Nephron progenitor cell (in vitro differentiated cells): ENCODE measurements around the gene KLKB1.

Source experiments
- DNase-seq: peaks from one replicate; pipeline ENCODE4 v3.0.0; 2021
- H3K27ac Mint-ChIP-seq: 2 replicates; pipeline ENCODE4 v1.8.0; 2021; ENCODE audit warnings: mild to moderate bottlenecking, moderate library complexity, mixed read lengths
- H3K27me3 Mint-ChIP-seq: 2 replicates; pipeline ENCODE4 v1.8.0; 2021; ENCODE audit warnings: mild to moderate bottlenecking, low read depth, mixed read lengths; ENCODE audit not compliant: poor library complexity
- H3K36me3 Mint-ChIP-seq: 2 replicates; pipeline ENCODE4 v1.8.0; 2021; ENCODE audit warnings: low read depth, mixed read lengths
- H3K4me1 Mint-ChIP-seq: 2 replicates; pipeline ENCODE4 v1.8.0; 2021; ENCODE audit warnings: mixed read lengths
- H3K4me3 Mint-ChIP-seq: 2 replicates; pipeline ENCODE4 v1.8.0; 2021; ENCODE audit warnings: mild to moderate bottlenecking, moderate library complexity, mixed read lengths
- H3K9me3 Mint-ChIP-seq: 2 replicates; pipeline ENCODE4 v1.8.0; 2021; ENCODE audit warnings: mild to moderate bottlenecking, moderate library complexity, mixed read lengths
- TF ChIP-seq, protein P1 (sequence below): fragments of 200-600 bp; sonication (generic); IDR thresholded peaks from 2 replicates; pipeline ENCODE4 v1.5.0; 2021; ENCODE audit warnings: antibody characterized with exemption

KLKB1 gene

DNA sequence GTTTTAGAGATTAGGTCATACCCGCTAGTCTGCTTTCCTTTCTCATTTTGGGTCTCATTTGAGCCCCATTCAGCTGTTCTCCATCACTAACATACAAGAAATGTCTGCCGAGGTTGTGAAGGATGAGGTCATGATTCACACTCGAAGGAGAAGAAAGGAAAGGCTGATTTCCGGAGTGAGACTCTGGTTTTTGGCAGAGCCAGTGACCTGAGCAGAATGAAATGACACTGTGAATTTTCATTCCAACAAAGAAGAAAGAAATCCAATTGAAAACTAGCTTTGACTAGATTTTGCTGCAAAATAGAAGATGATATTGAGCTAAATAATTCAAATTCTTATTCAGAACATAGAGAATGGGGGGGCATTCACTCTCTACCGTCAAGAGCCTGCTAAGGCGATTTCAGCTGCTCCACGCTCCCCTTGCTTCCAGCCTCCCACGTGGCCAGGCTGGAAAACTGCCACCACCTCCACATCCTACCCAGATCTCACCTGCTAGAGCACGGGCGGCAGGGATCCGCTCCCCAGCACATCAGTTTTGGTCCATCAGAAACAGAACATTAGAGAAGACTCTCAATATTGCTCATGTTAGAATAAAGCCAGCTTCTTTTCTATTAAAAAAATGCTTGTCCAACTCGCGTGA, 77.7 kb downstream of the KLKB1 start:
- H3K36me3 Mint-ChIP-seq = no peaks in the 10 kb centered on the region
- peaks cover 6% of the 10 kb centered on the region for H3K4me1 Mint-ChIP-seq

DNA sequence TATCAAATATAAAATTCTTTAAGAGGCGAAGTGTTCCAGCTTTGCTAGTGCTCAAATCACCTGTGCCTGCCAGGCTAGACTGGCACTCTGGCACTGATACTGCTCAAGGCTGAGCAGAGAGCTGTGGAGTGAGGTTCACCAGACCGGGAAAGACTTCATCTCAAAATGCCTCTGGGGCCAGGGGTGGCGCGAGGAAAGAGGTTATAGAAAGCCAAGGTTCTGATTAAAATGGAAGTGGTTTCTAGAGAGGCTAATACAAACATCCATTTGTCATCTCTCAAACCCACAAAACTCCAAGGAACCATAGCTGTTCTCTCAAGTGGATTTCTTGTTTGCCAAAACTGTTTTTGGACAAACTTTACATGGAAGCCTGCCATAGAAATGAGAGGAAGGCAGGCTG, 80.2 kb downstream of the KLKB1 start:
- no peaks in the 10 kb centered on the region for H3K36me3 Mint-ChIP-seq
- peaks cover 6% of the 10 kb centered on the region for H3K4me1 Mint-ChIP-seq
- no peaks in the 10 kb centered on the region for H3K9me3 Mint-ChIP-seq
- TF ChIP-seq, protein P1, sequence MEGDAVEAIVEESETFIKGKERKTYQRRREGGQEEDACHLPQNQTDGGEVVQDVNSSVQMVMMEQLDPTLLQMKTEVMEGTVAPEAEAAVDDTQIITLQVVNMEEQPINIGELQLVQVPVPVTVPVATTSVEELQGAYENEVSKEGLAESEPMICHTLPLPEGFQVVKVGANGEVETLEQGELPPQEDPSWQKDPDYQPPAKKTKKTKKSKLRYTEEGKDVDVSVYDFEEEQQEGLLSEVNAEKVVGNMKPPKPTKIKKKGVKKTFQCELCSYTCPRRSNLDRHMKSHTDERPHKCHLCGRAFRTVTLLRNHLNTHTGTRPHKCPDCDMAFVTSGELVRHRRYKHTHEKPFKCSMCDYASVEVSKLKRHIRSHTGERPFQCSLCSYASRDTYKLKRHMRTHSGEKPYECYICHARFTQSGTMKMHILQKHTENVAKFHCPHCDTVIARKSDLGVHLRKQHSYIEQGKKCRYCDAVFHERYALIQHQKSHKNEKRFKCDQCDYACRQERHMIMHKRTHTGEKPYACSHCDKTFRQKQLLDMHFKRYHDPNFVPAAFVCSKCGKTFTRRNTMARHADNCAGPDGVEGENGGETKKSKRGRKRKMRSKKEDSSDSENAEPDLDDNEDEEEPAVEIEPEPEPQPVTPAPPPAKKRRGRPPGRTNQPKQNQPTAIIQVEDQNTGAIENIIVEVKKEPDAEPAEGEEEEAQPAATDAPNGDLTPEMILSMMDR = no peak
- peaks cover 6% of the 10 kb centered on the region for H3K27me3 Mint-ChIP-seq
- no peak overlapping the region for H3K4me3 Mint-ChIP-seq
- H3K27ac Mint-ChIP-seq = no peak overlapping the region
- no peak for DNase-seq

More for the DNA sequence above, 77.7 kb downstream of the KLKB1 start:
- Mint-ChIP-seq H3K27ac (no peak overlapping the region), H3K27me3 (peaks cover 6% of the 10 kb centered on the region), H3K4me3 (no peak overlapping the region), H3K9me3 (no peaks in the 10 kb centered on the region)
- no peak for DNase-seq
- TF ChIP-seq, protein P1 = no peak

DNA sequence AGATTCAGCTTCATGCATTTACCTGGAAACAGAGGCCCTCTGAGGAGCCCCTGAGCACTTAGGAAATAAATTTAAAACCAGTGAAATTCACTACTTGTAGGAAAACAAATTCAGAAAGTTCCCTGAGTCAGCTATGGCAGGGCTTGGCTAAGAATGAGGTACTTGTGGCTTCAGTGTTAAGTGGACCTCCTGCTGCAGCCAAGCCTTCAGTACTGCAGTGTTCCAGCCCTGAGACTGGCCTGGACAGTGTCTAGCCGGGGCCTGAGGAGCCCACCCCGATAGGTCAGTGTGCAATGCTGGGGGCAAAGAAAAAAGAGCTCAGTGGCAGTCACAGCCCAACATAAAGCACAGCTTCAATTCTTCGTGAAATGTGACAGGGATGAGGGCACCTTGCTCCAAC, 80.6 kb downstream of the KLKB1 start:
- Mint-ChIP-seq H3K36me3 (no peaks in the 10 kb centered on the region), H3K4me1 (peaks cover 6% of the 10 kb centered on the region)
- TF ChIP-seq, protein P1 = no peak

More for the DNA sequence above, 80.6 kb downstream of the KLKB1 start:
- Mint-ChIP-seq H3K4me3 (no peak overlapping the region), H3K9me3 (no peaks in the 10 kb centered on the region), H3K27ac (no peak overlapping the region), H3K27me3 (peaks cover 6% of the 10 kb centered on the region)
- DNase-seq = no peak
